HEK293 (cell line): ENCODE results near the gene CD19.

ENCODE experiments used
- CTCF ChIA-PET: fragments of 350-600 bp; formaldehyde crosslinking; extraction: SDS; loops from one replicate; lab custom pipeline; 2021; ENCODE audit warnings: antibody characterized with exemption; lab: Yijun Ruan, JAX
- POLR2A ChIA-PET: fragments of 300-600 bp; formaldehyde crosslinking; extraction: SDS; loops from one replicate; lab custom pipeline; 2020; ENCODE audit warnings: antibody characterized with exemption, inconsistent platforms; lab: Yijun Ruan, JAX
- H3K27ac ChIP-seq: fragments of 200-500 bp; sonication (Bioruptor generic); 2 replicates; pipeline ENCODE4 v1.5.1; 2014; ENCODE audit warnings: low read depth, low read length, control low read depth, inconsistent platforms; ENCODE audit errors: extremely low read depth
- H3K36me3 ChIP-seq, 2 experiments: fragments of 200-500 bp in 1 of 2; sonication (Bioruptor generic) in 1 of 2; 1 replicate in 1 of 2; 2 replicates in 1 of 2; pipeline ENCODE4 v1.5.1; 2014 to 2017; ENCODE audit warnings: inconsistent platforms in 2 of 2, low read length in 2 of 2; ENCODE audit not compliant: control insufficient read depth in 2 of 2, insufficient read depth in 1 of 2
- H3K4me1 ChIP-seq: fragments of 200-500 bp; sonication (Bioruptor generic); 2 replicates; pipeline ENCODE4 v1.5.1; 2014; ENCODE audit warnings: mild to moderate bottlenecking, low read length, inconsistent platforms; ENCODE audit not compliant: control insufficient read depth, insufficient read depth
- H3K4me3 ChIP-seq: 2 replicates; pipeline ENCODE4 v1.5.1; 2011; ENCODE audit warnings: low read depth, mild to moderate bottlenecking, control low read depth, low read length, moderate library complexity
- H3K9me3 ChIP-seq: fragments of 200-500 bp; sonication (Bioruptor generic); 2 replicates; pipeline ENCODE4 v1.5.1; 2014; ENCODE audit warnings: low read depth, low read length, inconsistent platforms; ENCODE audit not compliant: control insufficient read depth, insufficient read depth
- GFI1B ChIP-seq: fragments of 450-650 bp; formaldehyde crosslinking; IDR thresholded peaks from 2 replicates; pipeline ENCODE4 v1.5.1; 2016; ENCODE audit warnings: missing biosample characterization, missing genetic modification characterization
- KLF7 ChIP-seq: fragments of 450-650 bp; formaldehyde crosslinking; IDR thresholded peaks from 2 replicates; pipeline ENCODE4 v1.5.1; 2016; ENCODE audit warnings: missing biosample characterization, missing genetic modification characterization, borderline replicate concordance
- PRDM6 ChIP-seq: fragments of 450-650 bp; formaldehyde crosslinking; IDR thresholded peaks from 2 replicates; pipeline ENCODE4 v1.5.1; 2017; ENCODE audit warnings: missing biosample characterization, missing genetic modification characterization
- SP2 ChIP-seq: fragments of 450-650 bp; formaldehyde crosslinking; IDR thresholded peaks from 2 replicates; pipeline ENCODE4 v1.5.1; 2016; ENCODE audit warnings: missing biosample characterization, missing genetic modification characterization
- ZIC2 ChIP-seq: fragments of 450-650 bp; formaldehyde crosslinking; IDR thresholded peaks from 2 replicates; pipeline ENCODE4 v1.5.1; 2016; ENCODE audit warnings: missing biosample characterization, missing genetic modification characterization
- ZNF112 ChIP-seq: fragments of 450-650 bp; formaldehyde crosslinking; IDR thresholded peaks from 2 replicates; pipeline ENCODE4 v1.5.0; 2017; ENCODE audit warnings: missing biosample characterization, missing genetic modification characterization
- ZNF169 ChIP-seq: fragments of 450-650 bp; formaldehyde crosslinking; IDR thresholded peaks from 2 replicates; pipeline ENCODE4 v1.5.1; 2016; ENCODE audit warnings: missing biosample characterization, missing genetic modification characterization
- ZNF174 ChIP-seq: fragments of 450-650 bp; formaldehyde crosslinking; IDR thresholded peaks from 2 replicates; pipeline ENCODE4 v1.5.0; 2017; ENCODE audit warnings: missing biosample characterization, mild to moderate bottlenecking, missing genetic modification characterization
- ZNF202 ChIP-seq: fragments of 450-650 bp; formaldehyde crosslinking; IDR thresholded peaks from 2 replicates; pipeline ENCODE4 v1.5.1; 2016; ENCODE audit warnings: missing biosample characterization, missing genetic modification characterization, borderline replicate concordance
- ZNF211 ChIP-seq: fragments of 450-650 bp; formaldehyde crosslinking; IDR thresholded peaks from 2 replicates; pipeline ENCODE4 v1.5.1; 2016; ENCODE audit warnings: low read depth, missing biosample characterization, missing genetic modification characterization
- ZNF239 ChIP-seq: fragments of 450-650 bp; formaldehyde crosslinking; IDR thresholded peaks from 2 replicates; pipeline ENCODE4 v1.5.1; 2016; ENCODE audit warnings: missing biosample characterization, missing genetic modification characterization
- ZNF362 ChIP-seq: fragments of 450-650 bp; formaldehyde crosslinking; IDR thresholded peaks from 2 replicates; pipeline ENCODE4 v1.5.1; 2016; ENCODE audit warnings: missing biosample characterization, missing genetic modification characterization
- ZNF366 ChIP-seq: fragments of 450-650 bp; formaldehyde crosslinking; conservative IDR thresholded peaks from 2 replicates; pipeline ENCODE4 v1.5.1; 2016; ENCODE audit warnings: missing biosample characterization, missing genetic modification characterization
- ZNF398 ChIP-seq: fragments of 450-650 bp; formaldehyde crosslinking; IDR thresholded peaks from 2 replicates; pipeline ENCODE4 v1.5.1; 2017; ENCODE audit warnings: missing biosample characterization, missing genetic modification characterization
- ZNF521 ChIP-seq: fragments of 450-650 bp; formaldehyde crosslinking; IDR thresholded peaks from 2 replicates; pipeline ENCODE4 v1.5.1; 2017; ENCODE audit warnings: missing biosample characterization, mild to moderate bottlenecking, missing genetic modification characterization
- ZNF555 ChIP-seq: fragments of 450-650 bp; formaldehyde crosslinking; conservative IDR thresholded peaks from 2 replicates; pipeline ENCODE4 v1.5.1; 2017; ENCODE audit warnings: missing biosample characterization, mild to moderate bottlenecking, missing genetic modification characterization, inconsistent platforms
- ZNF558 ChIP-seq: fragments of 450-650 bp; formaldehyde crosslinking; IDR thresholded peaks from 2 replicates; pipeline ENCODE4 v1.5.1; 2016; ENCODE audit warnings: missing biosample characterization, missing genetic modification characterization
- ZNF560 ChIP-seq: fragments of 450-650 bp; formaldehyde crosslinking; IDR thresholded peaks from 2 replicates; pipeline ENCODE4 v1.5.1; 2017; ENCODE audit warnings: missing biosample characterization, missing genetic modification characterization, borderline replicate concordance
- ZNF621 ChIP-seq: fragments of 450-650 bp; formaldehyde crosslinking; IDR thresholded peaks from 2 replicates; pipeline ENCODE4 v1.5.1; 2017; ENCODE audit warnings: missing biosample characterization, missing genetic modification characterization
- ZSCAN16 ChIP-seq: fragments of 450-650 bp; formaldehyde crosslinking; IDR thresholded peaks from 2 replicates; pipeline ENCODE4 v1.5.1; 2016; ENCODE audit warnings: missing biosample characterization, missing genetic modification characterization
- ZSCAN18 ChIP-seq: fragments of 450-650 bp; formaldehyde crosslinking; IDR thresholded peaks from 2 replicates; pipeline ENCODE4 v1.5.1; 2016; ENCODE audit warnings: missing biosample characterization, missing genetic modification characterization

The CD19 gene

GRCh38 chr16:28898942-28899341 lies 32.8 kb upstream of the CD19 start:
- Histone ChIP-seq H3K27ac (no peak overlapping the region), H3K4me3 (no peak overlapping the region), H3K36me3 (peaks cover 0 to 19% of the 10 kb centered on the region in 2 experiments; a peak in 2 of 3 replicates), H3K4me1 (no peaks in the 10 kb centered on the region), H3K9me3 (no peaks in the 10 kb centered on the region)
- POLR2A ChIA-PET: no interaction called here
- CTCF ChIA-PET: interaction anchor here (1.3 kb wide), 1 partner anchor 47 kb away, joined by 6 read pairs; no protein-coding TSS in a partner anchor
- no peak for TF ChIP-seq ZNF174 (tag by site-specific recombination)
- no peak for TF ChIP-seq ZNF555 (tag by site-specific recombination)
- no peak for TF ChIP-seq ZNF558 (tag by site-specific recombination)
- no peak for TF ChIP-seq ZNF521
- no peak for TF ChIP-seq ZSCAN16 (tag by site-specific recombination)

GRCh38 chr16:28899882-28900590 lies 31.7 kb upstream of the CD19 start:
- TF ChIP-seq ZNF366 (tag by site-specific recombination) (no peak), ZNF362 (tag by site-specific recombination) (0 out of 2 replicates have a peak, but pooled peaks have one; percentile 22)
- H3K27ac ChIP-seq: no peak overlapping the region
- H3K9me3 ChIP-seq: no peaks in the 10 kb centered on the region
- H3K36me3 ChIP-seq: peaks cover 0 to 13% of the 10 kb centered on the region in 2 experiments; a peak in 2 of 3 replicates
- ChIA-PET CTCF (interaction anchor here (0.7 to 1.3 kb wide), 4 partner anchors 30 to 45 kb away, joined by 3 to 6 read pairs (median 3); no protein-coding TSS in a partner anchor), POLR2A (no interaction called here)
- no peaks in the 10 kb centered on the region for H3K4me1 ChIP-seq
- no peak overlapping the region for H3K4me3 ChIP-seq

DNA sequence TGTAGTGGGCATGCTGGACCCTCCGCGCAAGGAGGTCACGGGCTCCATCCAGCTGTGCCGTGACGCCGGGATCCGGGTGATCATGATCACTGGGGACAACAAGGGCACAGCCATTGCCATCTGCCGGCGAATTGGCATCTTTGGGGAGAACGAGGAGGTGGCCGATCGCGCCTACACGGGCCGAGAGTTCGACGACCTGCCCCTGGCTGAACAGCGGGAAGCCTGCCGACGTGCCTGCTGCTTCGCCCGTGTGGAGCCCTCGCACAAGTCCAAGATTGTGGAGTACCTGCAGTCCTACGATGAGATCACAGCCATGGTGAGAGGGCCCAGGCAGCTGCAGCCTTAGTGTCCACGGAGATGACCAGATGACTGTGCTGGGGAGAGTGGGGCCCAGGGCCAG lies 31.2 kb upstream of the CD19 start:
- ChIA-PET POLR2A (no interaction called here), CTCF (interaction anchor here (0.7 to 1.1 kb wide), 4 partner anchors 31 to 45 kb away, joined by 3 read pairs; no protein-coding TSS in a partner anchor)
- Histone ChIP-seq H3K9me3 (no peaks in the 10 kb centered on the region), H3K36me3 (peaks cover 0 to 14% of the 10 kb centered on the region in 2 experiments; a peak in 2 of 3 replicates), H3K4me1 (no peaks in the 10 kb centered on the region), H3K27ac (no peak overlapping the region), H3K4me3 (no peak overlapping the region)
- TF ChIP-seq ZSCAN18 (tag by site-specific recombination) (no peak), KLF7 (no peak), ZNF112 (tag by site-specific recombination) (no peak), ZNF560 (tag by site-specific recombination) (no peak), GFI1B (no peak), ZNF398 (tag by site-specific recombination) (no peak), SP2 (tag by site-specific recombination) (no peak), ZNF169 (no peak), ZNF202 (tag by site-specific recombination) (no peak), ZNF621 (tag by site-specific recombination) (no peak), PRDM6 (tag by site-specific recombination) (no peak), ZIC2 (tag by site-specific recombination) (no peak), ZNF239 (tag by site-specific recombination) (no peak), ZNF211 (tag by site-specific recombination) (no peak)
